GM19397 (cell line): Measurements from ENCODE around the gene LSM6.

ENCODE experiments used
- ATAC-seq: cut with Tn5 transposase; IDR thresholded peaks from one replicate; pipeline ENCODE4 v1.9.1; 2021; ENCODE audit warnings: mild to moderate bottlenecking, moderate library complexity; ENCODE audit not compliant: unreplicated experiment

LSM6 gene

GRCh38 chr4:146175541-146176453 is at the start of gene LSM6:
Gene LSM6 (plus strand): TSS chr4:146175718. CDS start chr4:146182922, 7,204 bp downstream.
- ATAC-seq: peak; percentile 94

- ATAC-seq: peak; percentile 99
Measured at GRCh38 chr4:146132445-146132844, 43.1 kb upstream of the LSM6 start.

GRCh38 chr4:146134761-146135445 is 40.6 kb upstream of the LSM6 start:
- no peak for ATAC-seq

GRCh38 chr4:146135941-146136340 is 39.6 kb upstream of the LSM6 start:
- ATAC-seq: no peak

DNA sequence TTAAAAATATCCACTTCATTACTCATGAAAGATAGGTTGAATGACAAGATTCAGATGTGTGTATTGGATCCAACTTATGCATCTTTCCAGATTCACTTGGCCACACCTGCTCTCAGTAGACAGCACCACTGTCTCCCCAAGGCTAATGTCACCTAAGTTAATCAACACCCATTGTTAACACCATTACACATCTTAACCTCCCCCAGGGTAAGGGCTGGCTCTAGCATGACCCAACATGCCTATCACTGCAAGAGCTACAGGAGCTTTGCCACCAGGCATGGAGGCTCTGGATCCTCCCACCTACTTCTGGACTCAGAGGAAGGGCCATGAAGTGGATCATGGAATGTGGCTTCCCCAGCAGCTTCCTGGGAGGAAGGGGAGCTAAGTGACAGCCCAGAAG is 32.8 kb upstream of the LSM6 start:
- no peak for ATAC-seq

DNA sequence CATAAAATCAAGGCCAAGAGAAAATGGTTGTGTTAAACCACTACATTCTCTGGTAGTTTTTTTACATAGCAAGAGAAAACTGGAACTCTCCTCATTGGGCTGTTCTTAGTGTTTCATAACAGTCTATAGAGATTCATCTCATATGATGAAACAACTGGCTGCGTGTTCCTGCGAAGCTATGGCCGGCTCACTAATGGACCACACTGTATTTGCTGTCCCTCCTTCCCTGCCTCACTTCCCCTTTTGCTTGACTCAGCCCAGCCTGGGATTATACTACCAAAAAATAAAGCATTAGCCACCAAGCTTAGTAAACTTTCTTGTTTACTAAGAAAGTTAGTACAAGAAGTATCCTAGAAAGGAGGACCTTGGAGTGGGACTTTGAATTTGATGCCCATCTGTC is 31.6 kb upstream of the LSM6 start:
- ATAC-seq: no peak

- no peak for ATAC-seq
Measured at GRCh38 chr4:146146918-146147317, 28.6 kb upstream of the LSM6 start.

DNA sequence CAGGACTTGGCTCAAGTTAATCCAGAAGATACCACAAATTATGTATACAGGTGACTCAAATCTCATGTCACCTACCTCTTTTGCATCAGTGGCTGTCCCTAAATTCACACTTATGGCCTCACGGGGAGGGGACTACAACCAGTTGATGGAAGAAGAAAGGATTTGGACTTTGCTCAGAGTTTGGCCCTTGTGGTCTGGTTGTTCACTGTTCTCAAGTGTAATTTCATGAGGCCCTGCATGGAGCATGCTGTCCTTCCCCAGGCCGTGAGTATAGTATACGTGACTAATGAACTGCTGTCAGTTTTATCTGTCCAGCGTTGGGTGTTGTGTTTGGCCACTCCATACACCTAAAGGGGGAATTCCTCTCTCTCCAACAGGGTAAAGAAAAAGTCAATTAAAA is 27.5 kb upstream of the LSM6 start:
- ATAC-seq: no peak

GRCh38 chr4:146154057-146154456 is 21.5 kb upstream of the LSM6 start:
- ATAC-seq: no peak

DNA sequence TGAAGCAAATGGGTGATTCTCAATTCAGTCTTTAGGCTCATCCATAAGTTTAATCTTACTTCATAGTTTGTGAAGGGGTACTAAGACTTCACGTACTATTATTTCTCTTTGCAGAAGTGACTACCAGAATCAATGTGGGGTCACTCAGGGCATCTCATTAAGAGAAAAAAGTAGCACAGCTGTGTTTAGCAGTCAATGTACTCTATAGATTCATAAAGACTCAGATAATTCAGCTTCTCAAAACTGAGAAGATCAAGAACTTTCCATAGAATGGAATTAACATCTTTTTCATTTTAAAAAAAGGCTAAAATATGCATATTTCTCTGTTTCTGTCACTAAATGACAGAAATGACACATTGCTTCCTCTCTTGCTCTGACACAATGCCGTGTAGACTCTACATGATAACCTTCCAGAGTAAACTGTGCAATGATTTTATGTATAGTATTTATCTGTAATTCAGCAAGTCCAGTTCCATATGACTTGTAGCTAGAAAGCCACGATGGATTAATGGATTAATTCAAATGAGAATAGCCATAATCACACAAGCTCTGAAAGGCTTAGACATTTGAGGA is 20.3 kb upstream of the LSM6 start:
- ATAC-seq: no peak

GRCh38 chr4:146158036-146158745 is 17.3 kb upstream of the LSM6 start:
- no peak for ATAC-seq

DNA sequence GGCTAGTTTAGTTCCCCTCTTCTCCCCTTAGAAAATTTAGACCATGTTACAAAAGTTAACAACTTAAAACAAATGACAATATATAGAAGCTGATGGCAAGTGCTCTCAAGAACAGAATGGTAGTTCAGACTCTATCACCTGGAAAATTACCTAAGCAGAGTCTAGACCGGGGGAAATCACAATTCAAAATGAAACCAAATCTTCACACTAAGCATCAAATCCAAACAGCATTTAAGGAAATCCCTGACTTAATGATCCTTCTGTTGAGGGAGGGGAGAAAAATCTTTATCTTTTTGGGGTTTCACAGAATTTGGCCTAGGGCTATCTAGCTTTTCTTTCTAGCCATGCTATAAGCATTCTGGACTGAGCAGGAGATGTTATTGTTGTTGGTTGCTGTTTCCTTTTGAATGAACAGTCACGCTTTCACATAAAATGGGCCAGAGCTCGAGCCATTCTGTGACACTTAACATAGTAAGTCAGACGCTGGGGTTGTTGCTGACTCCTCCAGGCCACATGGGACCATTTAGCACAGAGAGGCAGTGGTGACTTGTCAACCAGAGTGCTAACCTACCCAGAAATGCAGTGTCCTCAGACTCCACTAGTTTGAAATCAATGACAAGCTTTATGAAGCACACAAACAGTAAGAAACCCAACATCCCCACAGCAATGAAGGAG is 16.0 kb upstream of the LSM6 start:
- ATAC-seq: peak; percentile 71

DNA sequence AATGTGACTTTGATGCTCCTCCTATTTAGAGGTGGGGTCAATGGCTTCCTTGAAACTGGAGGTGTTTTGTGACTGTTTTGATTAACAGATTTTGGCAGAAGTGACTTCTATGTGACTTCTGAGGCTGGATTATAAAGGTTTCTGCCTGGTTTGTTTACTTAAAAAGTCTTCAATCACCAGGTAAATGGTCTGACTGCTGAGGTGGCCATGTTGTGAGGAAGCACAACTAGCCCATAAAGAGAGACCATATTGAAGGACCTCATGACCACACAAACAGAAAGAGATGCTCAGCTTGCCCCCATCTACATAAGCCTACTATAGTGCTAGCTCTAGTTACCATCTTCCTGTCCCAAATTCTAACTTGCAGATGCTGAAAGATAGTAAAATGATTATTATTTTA is 14.3 kb upstream of the LSM6 start:
- ATAC-seq: no peak

DNA sequence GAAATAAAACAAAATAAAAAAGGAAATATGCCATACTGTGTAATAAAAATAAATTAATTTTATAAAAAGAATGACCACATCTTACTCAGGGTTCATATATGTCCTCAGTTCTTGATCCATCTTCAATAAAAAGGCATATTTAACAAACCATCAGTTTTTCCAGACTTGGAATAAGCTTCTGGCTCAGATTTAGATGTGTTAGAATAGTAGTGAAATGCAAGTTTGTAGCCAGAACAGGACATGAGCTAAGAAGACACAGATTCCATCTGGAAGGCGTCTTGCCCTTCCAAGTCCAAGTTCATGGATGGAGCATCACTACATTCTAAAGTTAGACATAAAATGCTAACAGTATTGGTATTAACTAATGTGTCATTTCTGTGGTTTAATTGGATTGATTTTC is 10.3 kb upstream of the LSM6 start:
- ATAC-seq: no peak

GRCh38 chr4:146165840-146166239 is 9.7 kb upstream of the LSM6 start:
- no peak for ATAC-seq

- ATAC-seq: no peak
Measured at GRCh38 chr4:146170149-146170548, 5.4 kb upstream of the LSM6 start.

DNA sequence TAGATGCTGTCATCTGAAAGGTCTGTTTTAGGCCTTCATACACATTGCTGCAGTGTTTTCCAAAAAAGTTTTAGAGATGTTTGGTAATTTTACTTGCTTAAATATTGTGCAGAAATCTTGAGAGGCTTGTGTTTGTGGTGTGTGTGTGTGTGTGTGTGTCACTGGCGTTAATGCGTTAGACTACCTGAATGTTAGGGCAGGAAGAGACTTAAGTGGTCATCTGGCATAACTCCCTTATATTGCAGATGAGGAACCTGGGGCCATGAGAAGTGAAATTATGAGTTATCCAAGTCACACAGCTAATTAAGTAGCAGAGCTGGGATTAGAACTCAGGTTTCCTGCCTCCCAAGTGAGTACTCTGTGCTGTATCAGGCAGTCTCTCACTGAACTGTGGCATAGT is 1.4 kb downstream of the LSM6 start:
- ATAC-seq: no peak

- no peak for ATAC-seq
Measured at GRCh38 chr4:146178126-146178525, 2.6 kb downstream of the LSM6 start.

DNA sequence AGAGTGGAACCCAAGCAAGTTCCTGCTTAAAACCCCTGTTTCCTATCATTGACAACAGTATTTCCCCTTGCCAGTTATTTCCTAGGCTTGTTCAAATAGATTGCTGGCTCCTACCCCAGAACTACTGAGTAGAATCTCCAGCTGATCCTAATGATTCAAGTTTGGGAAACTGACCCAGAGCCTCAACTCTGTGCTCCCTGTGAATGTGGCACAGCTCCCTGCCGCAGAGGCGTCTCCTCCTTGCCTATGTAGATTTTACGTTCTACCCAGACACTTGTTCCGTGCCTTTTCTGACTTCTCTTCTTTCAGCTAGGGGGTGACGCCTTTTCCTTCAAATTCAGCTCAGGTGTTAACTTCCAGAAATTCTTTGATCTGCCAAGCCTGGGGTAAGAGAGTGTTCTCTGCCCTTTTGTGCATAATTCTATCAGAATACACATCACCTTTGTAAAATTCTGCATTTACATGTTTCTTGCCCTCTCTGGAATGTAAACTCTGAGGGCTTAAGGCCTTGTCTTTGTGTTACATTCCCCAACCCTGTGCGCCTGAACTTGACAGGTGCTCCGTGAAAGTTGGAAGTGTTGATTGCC is 4.4 kb downstream of the LSM6 start:
- no peak for ATAC-seq

- ATAC-seq: no peak
Measured at GRCh38 chr4:146182443-146182842, 6.9 kb downstream of the LSM6 start.
